DND-41 (cell line): ENCODE measurements around the gene PTPRG.
"Not testable (repeated sequence)": the region's sequence is repeated elsewhere in the genome, so short reads cannot be mapped to it uniquely, and the experiment has no call there.

Source experiments
- ATAC-seq: fragments of 200-7000 bp; cut with Tn5 transposase; 3 replicates; pipeline ENCODE4 v1.9.1; 2021; ENCODE audit warnings: low read depth; ENCODE audit not compliant: insufficient read depth
- DNase-seq: peaks from one replicate; pipeline ENCODE4 v3.0.0-alpha.2; 2020
- H2AFZ ChIP-seq: 2 replicates; pipeline ENCODE4 v1.6.0; 2012; ENCODE audit warnings: low read depth, low read length
- H3K27ac ChIP-seq: 2 replicates; pipeline ENCODE4 v1.5.1; 2012; ENCODE audit warnings: low read length, inconsistent platforms
- H3K27me3 ChIP-seq: fragments of 200-600 bp; sonication (generic); 2 replicates; pipeline ENCODE4 v1.6.0; 2012; ENCODE audit warnings: low read length, mild to moderate bottlenecking, inconsistent platforms; ENCODE audit not compliant: insufficient read depth, poor library complexity
- H3K36me3 ChIP-seq: 2 replicates; pipeline ENCODE4 v1.5.1; 2012; ENCODE audit warnings: low read length, inconsistent platforms; ENCODE audit not compliant: insufficient read depth
- H3K4me1 ChIP-seq: 2 replicates; pipeline ENCODE4 v1.5.1; 2012; ENCODE audit warnings: mild to moderate bottlenecking, low read length; ENCODE audit not compliant: insufficient read depth
- H3K4me2 ChIP-seq: 2 replicates; pipeline ENCODE4 v1.6.0; 2012; ENCODE audit warnings: mild to moderate bottlenecking, moderate library complexity, low read length, inconsistent platforms; ENCODE audit not compliant: insufficient read depth
- H3K4me3 ChIP-seq, 2 experiments: fragments of 200-600 bp in 1 of 2; shearing (Covaris generic) in 1 of 2; 2 replicates each; pipeline ENCODE4 v1.5.1; 2012 to 2016; ENCODE audit warnings: inconsistent platforms in 2 of 2, low read length in 2 of 2, mild to moderate bottlenecking in 2 of 2, low read depth in 1 of 2, moderate library complexity in 1 of 2
- H3K79me2 ChIP-seq: 2 replicates; pipeline ENCODE4 v1.6.0; 2012; ENCODE audit warnings: low read length, inconsistent platforms; ENCODE audit not compliant: insufficient read depth
- H3K9ac ChIP-seq: 2 replicates; pipeline ENCODE4 v1.6.0; 2012; ENCODE audit warnings: low read depth, mild to moderate bottlenecking, inconsistent platforms, low read length, moderate library complexity
- H3K9me3 ChIP-seq: 2 replicates; pipeline ENCODE4 v1.5.1; 2012; ENCODE audit warnings: low read length, moderate library complexity, mild to moderate bottlenecking, inconsistent platforms; ENCODE audit not compliant: insufficient read depth, severe bottlenecking
- H4K20me1 ChIP-seq: 2 replicates; pipeline ENCODE4 v1.6.0; 2012; ENCODE audit warnings: low read length; ENCODE audit not compliant: insufficient read depth
- EZH2 ChIP-seq: IDR thresholded peaks from 3 replicates; pipeline ENCODE4 v1.6.1; 2012; ENCODE audit warnings: borderline replicate concordance, low read depth, mild to moderate bottlenecking, moderate library complexity, low read length, inconsistent platforms; ENCODE audit not compliant: severe bottlenecking
- TF ChIP-seq, protein P1 (sequence below): IDR thresholded peaks from 2 replicates; pipeline ENCODE4 v1.5.1; 2012; ENCODE audit warnings: borderline replicate concordance, low read length, moderate library complexity, mild to moderate bottlenecking; ENCODE audit not compliant: poor library complexity, severe bottlenecking; ENCODE audit errors: extremely low read depth

Gene PTPRG

GRCh38 chr3:62032738-62033137 lies 471.4 kb downstream of the PTPRG start:
- no peaks in the 10 kb centered on the region for H3K79me2 ChIP-seq
- no peaks in the 10 kb centered on the region for H3K36me3 ChIP-seq
- ATAC-seq: no peak
- no peak overlapping the region for H2AFZ ChIP-seq
- H3K4me3 ChIP-seq: no peak overlapping the region
- no peaks in the 10 kb centered on the region for H3K4me1 ChIP-seq
- H3K27ac ChIP-seq: no peak overlapping the region
- no peaks in the 10 kb centered on the region for H4K20me1 ChIP-seq
- no peaks in the 10 kb centered on the region for H3K27me3 ChIP-seq
- H3K4me2 ChIP-seq: no peak overlapping the region
- no peak for TF ChIP-seq EZH2
- TF ChIP-seq, protein P1, sequence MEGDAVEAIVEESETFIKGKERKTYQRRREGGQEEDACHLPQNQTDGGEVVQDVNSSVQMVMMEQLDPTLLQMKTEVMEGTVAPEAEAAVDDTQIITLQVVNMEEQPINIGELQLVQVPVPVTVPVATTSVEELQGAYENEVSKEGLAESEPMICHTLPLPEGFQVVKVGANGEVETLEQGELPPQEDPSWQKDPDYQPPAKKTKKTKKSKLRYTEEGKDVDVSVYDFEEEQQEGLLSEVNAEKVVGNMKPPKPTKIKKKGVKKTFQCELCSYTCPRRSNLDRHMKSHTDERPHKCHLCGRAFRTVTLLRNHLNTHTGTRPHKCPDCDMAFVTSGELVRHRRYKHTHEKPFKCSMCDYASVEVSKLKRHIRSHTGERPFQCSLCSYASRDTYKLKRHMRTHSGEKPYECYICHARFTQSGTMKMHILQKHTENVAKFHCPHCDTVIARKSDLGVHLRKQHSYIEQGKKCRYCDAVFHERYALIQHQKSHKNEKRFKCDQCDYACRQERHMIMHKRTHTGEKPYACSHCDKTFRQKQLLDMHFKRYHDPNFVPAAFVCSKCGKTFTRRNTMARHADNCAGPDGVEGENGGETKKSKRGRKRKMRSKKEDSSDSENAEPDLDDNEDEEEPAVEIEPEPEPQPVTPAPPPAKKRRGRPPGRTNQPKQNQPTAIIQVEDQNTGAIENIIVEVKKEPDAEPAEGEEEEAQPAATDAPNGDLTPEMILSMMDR: no peak
- no peaks in the 10 kb centered on the region for H3K9me3 ChIP-seq
- no peak for DNase-seq
- H3K9ac ChIP-seq: no peak overlapping the region

GRCh38 chr3:62035402-62036057 lies 474.2 kb downstream of the PTPRG start:
- TF ChIP-seq, protein P1: no peak
- TF ChIP-seq EZH2: no peak
- Histone ChIP-seq H3K4me3 (no peak overlapping the region), H3K4me1 (no peaks in the 10 kb centered on the region), H3K9me3 (no peaks in the 10 kb centered on the region), H3K79me2 (no peaks in the 10 kb centered on the region), H3K36me3 (no peaks in the 10 kb centered on the region), H3K27me3 (no peaks in the 10 kb centered on the region), H2AFZ (no peak overlapping the region), H3K4me2 (no peak overlapping the region), H4K20me1 (no peaks in the 10 kb centered on the region), H3K27ac (no peak overlapping the region), H3K9ac (no peak overlapping the region)
- DNase-seq (no peak), ATAC-seq (no peak)

GRCh38 chr3:62036726-62037125 lies 475.4 kb downstream of the PTPRG start:
- H3K9me3 ChIP-seq: no peaks in the 10 kb centered on the region
- no peaks in the 10 kb centered on the region for H3K36me3 ChIP-seq
- DNase-seq (peak; percentile 63), ATAC-seq (peak; percentile 97)
- no peak overlapping the region for H3K9ac ChIP-seq
- H3K4me3 ChIP-seq: no peak overlapping the region
- H4K20me1 ChIP-seq: no peaks in the 10 kb centered on the region
- H3K27me3 ChIP-seq: no peaks in the 10 kb centered on the region
- TF ChIP-seq, protein P1: no peak
- no peak for TF ChIP-seq EZH2
- no peaks in the 10 kb centered on the region for H3K79me2 ChIP-seq
- no peak overlapping the region for H2AFZ ChIP-seq
- no peak overlapping the region for H3K4me2 ChIP-seq
- H3K4me1 ChIP-seq: no peaks in the 10 kb centered on the region
- no peak overlapping the region for H3K27ac ChIP-seq

GRCh38 chr3:62038798-62039197 lies 477.4 kb downstream of the PTPRG start:
- not testable (repeated sequence) for H3K4me2 ChIP-seq, ATAC-seq, DNase-seq, H3K27me3 ChIP-seq, H2AFZ ChIP-seq, H3K4me1 ChIP-seq, H4K20me1 ChIP-seq, H3K4me3 ChIP-seq, H3K9ac ChIP-seq, H3K9me3 ChIP-seq, H3K36me3 ChIP-seq, H3K27ac ChIP-seq, H3K79me2 ChIP-seq
